GM21447 (cell line): Measurements from ENCODE around the gene HDAC8.
A peak's percentile ranks its signal among the peaks of the same experiment; 100 is the strongest.
"Not testable (repeated sequence)": the region's sequence is repeated elsewhere in the genome, so short reads cannot be mapped to it uniquely, and the experiment has no call there.

ENCODE experiments used
- ATAC-seq: cut with Tn5 transposase; IDR thresholded peaks from one replicate; pipeline ENCODE4 v1.9.1; 2021; ENCODE audit not compliant: unreplicated experiment

The HDAC8 gene

GRCh38 chrX:72536542-72536941 lies 36.1 kb downstream of the HDAC8 start:
- ATAC-seq: no peak

DNA sequence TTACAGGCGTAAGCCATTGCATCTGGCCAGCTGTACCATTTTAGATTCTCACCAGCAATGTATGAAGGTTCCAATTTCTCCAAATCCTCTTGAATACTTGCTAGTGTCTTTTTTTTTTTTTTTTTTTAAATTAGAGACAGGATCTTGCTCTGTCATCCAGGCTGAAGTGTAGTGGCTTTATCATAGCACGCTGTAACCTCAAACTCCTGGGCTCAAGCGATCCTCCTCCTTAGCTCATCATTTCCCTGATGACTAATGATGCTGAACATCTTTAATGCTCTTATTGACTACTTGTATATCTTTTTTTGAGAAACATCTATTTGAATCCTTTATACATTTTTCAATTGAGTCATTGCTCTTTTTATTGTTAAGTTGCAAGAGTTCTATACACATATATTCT lies 40.3 kb downstream of the HDAC8 start:
- ATAC-seq: no peak

- ATAC-seq: no peak
Measured at GRCh38 chrX:72526534-72527508, 45.8 kb downstream of the HDAC8 start.

- ATAC-seq: no peak
Measured at GRCh38 chrX:72498782-72499181, 73.9 kb downstream of the HDAC8 start.

DNA sequence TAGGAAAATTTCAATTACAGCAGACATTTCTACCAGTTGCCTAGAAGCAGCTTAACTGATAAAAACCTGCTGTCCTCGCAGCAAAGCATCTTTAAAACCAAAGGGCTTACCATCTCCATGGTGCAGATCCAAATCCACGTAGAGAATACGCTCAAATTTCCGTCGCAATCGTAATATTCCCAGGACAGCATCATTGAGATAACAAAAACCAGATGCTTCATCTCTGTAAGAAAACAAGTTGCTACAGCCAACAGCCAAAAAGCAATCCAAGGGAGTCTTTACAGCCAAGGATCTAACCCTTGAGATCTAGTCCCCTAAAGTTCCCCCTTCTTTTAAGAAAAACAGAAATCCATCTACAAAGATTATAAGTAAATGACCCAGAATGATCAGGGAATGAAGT lies 77.6 kb downstream of the HDAC8 start:
- ATAC-seq: no peak

GRCh38 chrX:72492499-72492898 lies 80.1 kb downstream of the HDAC8 start:
- peak; percentile 76 for ATAC-seq

GRCh38 chrX:72490221-72490620 lies 82.4 kb downstream of the HDAC8 start:
- ATAC-seq: not testable (repeated sequence)

DNA sequence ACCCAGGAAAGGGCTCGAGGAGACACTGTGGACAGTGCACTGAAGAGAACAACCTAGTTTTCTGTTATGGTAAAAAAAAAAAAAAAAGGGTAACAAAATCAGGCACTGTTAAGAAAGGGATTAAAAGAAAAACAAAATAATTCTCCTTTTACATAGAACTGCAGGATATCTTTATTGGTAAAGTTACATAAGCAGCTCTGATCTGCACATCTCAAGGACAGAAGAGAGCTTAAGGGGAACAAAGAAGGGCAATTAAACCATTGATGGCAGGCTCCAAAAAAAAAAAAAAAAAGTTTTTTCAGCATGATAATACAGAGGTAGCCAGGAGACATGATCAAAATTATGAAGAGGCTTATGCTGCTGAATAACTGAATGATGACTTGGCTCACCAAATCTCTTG lies 85.0 kb downstream of the HDAC8 start:
- ATAC-seq: no peak

DNA sequence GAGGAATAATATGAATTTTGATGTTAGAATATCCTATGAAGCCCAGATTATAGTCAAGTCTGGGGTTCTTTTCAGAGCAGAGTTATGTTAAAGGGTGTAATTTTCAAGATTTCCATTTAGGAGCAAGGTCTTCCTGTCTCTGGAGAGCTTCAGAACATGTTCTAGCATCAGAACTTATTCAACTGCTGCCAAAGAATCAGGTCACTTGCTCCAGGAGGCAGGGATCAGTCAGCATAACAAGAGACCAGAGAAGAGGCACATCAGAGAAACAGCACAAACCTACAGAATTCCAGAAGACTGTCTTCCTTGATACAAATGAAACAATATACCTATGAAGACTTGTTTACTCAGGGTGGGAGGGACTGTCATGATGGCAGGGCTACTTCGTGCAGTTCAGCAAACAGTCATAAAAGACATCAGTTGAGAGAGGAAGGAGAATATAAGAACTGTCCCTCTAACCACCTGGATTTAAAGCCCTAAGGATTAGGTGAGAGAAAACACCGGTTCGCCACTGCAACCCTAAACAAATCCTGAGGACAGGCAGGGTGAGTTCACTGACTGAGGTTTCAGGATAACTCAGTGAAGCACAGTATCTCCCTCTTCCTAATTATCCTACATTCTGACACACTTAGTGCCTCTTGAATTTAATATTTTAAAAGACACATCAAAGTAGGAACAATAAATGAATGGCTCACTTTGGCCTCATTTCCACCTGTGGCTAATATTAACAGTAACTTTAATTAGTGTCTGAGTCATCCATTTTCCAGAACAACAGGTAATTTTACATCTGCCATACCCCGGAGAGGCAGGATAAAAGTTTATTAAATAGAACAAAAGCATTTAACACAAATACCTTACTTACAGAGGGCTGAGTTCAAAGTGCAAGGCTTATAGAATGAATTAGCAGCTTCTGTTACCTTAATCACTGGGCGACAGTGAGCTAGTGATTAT lies 93.0 kb downstream of the HDAC8 start:
- ATAC-seq: no peak

- no peak for ATAC-seq
Measured at GRCh38 chrX:72478853-72479252, 93.8 kb downstream of the HDAC8 start.

- no peak for ATAC-seq
Measured at GRCh38 chrX:72478351-72478750, 94.3 kb downstream of the HDAC8 start.

DNA sequence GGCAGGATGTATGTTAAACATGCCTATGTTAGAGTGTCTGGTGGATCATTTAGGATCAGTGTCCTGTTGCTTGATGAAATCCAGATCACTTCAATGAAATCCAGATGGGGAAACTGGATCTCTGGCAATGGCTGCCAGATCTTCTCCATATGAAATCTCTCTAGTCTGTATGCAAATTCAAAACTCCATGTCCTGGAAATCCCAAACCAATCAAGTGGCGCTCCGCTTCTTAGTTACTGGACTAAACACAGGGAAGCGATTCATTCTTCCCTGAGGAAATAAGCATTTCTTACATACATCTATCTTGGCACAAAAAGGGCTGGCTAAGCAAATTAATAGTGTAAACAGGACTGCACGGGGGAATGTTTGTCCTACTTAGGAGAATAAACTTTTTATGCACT lies 94.9 kb downstream of the HDAC8 start:
- no peak for ATAC-seq

DNA sequence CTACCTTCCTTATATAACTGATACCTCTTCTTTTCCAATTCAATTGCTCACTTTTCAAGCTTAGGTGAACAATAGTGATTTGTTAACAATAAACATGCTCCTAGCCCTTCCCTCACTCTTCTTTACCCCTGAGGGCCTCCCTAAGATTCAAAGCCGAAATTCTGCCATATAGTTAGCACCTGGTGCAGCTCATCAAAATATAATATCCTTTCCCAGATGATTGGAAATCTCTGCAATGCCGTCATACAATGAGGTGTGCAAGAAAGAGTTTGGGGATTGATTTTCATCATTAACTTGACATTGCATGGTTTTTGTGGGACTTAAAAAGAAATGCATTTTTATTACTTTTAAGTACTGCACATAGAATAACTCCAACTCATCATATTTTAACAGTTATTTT lies 95.3 kb downstream of the HDAC8 start:
- no peak for ATAC-seq

DNA sequence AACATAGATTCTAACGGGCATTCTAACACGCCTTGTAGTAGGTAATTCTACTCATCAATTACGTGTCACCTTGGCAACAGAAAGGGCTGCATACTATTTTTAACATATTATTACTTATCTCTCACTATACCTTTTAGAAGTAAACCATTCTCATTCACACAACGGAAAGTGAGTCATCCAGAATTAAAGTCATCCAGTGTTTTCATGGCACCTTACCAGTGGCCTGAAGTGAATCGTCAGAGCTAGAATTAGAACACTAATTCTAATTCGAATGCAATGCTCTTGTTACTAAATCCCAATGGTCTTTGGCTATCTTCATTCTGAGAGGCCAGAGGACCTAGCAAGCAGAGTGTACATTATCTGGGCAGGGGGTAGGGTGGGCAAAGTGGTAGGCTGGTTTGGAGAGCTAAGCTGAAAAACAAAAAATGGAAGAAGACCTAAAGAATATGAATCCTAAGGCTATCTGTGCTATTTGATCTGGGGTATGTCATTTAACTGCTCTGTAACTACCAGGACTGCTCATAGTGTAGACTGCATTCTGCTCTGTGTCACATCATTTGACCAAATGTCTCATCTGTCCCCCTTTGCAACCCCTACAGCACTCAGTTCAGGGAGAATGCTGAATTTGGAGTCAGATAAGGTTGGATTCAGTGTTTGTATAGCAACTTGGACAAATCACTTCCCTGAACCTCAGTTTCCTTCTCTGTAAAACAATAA lies 96.5 kb downstream of the HDAC8 start:
- no peak for ATAC-seq

GRCh38 chrX:72475338-72475737 lies 97.3 kb downstream of the HDAC8 start:
- ATAC-seq: no peak

DNA sequence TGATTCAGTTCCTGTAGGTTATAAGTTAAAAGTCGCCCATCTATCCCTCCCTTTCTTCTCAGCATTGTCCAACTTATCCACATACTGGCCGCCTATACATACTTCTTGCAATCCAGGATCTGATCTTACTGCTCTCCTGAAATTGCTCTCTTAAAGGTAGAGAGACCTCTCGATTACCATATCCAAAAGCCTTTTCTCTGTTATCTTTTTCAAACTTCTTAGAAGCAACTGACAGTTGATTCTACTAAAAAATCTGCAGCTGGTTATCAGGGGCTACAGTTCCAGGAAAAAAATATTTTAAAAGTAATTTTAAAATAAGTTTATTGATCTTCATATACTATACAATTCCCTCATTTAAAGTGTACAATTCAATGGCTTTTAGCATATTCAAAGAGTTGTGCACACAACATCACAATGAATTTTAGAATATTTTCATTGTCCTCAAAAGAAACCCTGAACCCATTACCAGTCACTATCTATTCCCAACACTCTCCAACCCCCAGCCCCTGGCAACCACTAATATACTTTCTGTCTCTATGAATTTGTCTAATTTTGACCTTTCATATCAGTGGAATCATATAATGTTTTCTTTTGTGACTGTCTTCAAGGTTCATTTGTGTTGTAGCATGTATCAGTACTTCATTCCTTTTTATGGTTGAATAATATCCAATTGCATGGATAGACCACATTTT lies 102.0 kb downstream of the HDAC8 start:
- ATAC-seq: no peak

- ATAC-seq: no peak
Measured at GRCh38 chrX:72470117-72470516, 102.5 kb downstream of the HDAC8 start.

GRCh38 chrX:72468607-72469006 lies 104.0 kb downstream of the HDAC8 start:
- ATAC-seq: no peak

DNA sequence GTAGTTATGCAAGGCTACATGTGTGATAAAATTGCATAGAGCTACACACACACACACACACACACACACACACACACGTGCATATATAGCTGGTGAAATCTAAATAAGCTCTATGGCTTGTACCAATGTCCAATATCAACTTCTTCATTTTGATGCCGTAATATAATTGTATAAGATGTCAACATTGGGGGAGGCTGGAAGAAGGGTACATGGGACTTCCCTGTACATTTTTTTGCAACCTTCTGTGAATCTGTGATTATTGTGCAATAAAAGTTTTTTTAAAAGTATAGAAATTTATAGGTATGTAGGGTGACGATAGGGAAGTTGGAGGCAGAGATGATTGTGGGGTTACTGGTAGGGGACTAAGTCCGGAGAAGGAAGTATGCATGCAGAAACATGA lies 105.5 kb downstream of the HDAC8 start:
- no peak for ATAC-seq

DNA sequence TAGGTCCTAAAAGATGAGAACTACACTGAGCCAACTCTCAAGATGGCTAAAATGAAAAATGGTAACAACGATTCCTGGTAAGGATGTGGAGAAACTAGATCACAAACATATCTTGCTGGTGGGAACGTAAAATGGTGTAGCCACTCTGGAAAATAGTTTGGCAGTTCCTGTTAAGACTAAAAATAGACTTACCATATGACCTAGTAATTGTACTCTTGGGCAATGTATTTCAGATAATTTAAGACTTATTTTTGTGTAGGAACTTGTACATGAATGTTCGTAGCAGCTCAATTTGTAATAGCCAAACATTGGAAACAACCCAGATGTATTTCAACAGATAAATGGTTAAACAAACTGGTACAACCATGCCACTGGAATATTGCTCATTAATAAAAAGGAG lies 106.2 kb downstream of the HDAC8 start:
- no peak for ATAC-seq
